ENCODE data around the gene SCAMP5.

SCAMP5 gene

DNA sequence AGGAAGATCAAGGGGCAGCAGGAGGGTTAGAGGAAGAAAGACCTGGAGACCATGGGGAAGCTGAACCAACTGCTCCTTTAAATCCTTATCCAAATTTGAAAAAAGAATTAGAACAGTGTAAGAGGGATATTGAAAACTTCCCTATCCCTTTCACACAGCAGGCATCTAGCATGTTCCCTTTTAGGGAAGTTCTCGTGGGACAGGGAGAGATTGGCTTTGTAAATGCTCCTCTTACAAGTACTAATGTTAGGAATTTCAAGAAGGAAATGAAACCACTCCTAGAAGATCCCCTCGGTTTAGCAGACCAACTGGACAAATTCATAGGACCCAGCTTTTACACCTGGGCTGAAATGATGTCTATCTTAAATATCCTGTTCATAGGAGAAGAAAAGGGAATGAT is 69.5 kb downstream of the SCAMP5 start:
- no peak for DNase-seq (ENCODE audit: low read depth)

DNA sequence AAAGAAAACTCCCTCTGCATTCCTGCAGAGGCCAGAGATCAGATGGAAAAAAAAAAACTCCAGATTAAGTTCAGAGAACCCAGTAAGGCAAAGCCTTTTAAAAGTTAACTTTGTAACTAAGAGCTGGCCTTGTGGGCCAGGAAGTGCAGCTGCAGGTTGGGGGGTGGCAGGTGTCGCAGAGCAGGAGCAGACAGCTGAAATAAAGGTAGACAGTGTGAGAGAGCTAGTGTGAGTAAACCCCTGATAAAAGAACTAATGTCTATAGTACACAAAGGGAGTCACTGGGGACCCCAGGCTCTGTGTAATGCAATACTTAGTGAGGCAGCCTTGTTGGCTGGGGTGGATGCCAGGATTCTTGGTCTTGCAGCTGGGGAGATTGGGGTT is 70.1 kb downstream of the SCAMP5 start:
- no peak overlapping the region for H3K4me3 ChIP-seq (ENCODE audit: low read depth, low read length)
- no peak for DNase-seq (ENCODE audit: low read depth)
- TF ChIP-seq, protein P1, sequence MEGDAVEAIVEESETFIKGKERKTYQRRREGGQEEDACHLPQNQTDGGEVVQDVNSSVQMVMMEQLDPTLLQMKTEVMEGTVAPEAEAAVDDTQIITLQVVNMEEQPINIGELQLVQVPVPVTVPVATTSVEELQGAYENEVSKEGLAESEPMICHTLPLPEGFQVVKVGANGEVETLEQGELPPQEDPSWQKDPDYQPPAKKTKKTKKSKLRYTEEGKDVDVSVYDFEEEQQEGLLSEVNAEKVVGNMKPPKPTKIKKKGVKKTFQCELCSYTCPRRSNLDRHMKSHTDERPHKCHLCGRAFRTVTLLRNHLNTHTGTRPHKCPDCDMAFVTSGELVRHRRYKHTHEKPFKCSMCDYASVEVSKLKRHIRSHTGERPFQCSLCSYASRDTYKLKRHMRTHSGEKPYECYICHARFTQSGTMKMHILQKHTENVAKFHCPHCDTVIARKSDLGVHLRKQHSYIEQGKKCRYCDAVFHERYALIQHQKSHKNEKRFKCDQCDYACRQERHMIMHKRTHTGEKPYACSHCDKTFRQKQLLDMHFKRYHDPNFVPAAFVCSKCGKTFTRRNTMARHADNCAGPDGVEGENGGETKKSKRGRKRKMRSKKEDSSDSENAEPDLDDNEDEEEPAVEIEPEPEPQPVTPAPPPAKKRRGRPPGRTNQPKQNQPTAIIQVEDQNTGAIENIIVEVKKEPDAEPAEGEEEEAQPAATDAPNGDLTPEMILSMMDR (IDR thresholded peaks at IDR 0.05; ENCODE audit: control insufficient read depth, extremely low read depth, insufficient read depth), result no peak

More for the DNA sequence above, 69.5 kb downstream of the SCAMP5 start:
- TF ChIP-seq, protein P1 (IDR thresholded peaks at IDR 0.05; ENCODE audit: control insufficient read depth, extremely low read depth, insufficient read depth), result no peak
- H3K4me3 ChIP-seq (ENCODE audit: low read depth, low read length), result no peak overlapping the region

GRCh38 chr15:75065851-75066509 is 70.6 kb downstream of the SCAMP5 start:
- H3K4me3 ChIP-seq (ENCODE audit: low read depth, low read length), result no peak overlapping the region
- TF ChIP-seq, protein P1 (IDR thresholded peaks at IDR 0.05; ENCODE audit: control insufficient read depth, extremely low read depth, insufficient read depth), result no peak
- DNase-seq (ENCODE audit: low read depth), result no peak

DNA sequence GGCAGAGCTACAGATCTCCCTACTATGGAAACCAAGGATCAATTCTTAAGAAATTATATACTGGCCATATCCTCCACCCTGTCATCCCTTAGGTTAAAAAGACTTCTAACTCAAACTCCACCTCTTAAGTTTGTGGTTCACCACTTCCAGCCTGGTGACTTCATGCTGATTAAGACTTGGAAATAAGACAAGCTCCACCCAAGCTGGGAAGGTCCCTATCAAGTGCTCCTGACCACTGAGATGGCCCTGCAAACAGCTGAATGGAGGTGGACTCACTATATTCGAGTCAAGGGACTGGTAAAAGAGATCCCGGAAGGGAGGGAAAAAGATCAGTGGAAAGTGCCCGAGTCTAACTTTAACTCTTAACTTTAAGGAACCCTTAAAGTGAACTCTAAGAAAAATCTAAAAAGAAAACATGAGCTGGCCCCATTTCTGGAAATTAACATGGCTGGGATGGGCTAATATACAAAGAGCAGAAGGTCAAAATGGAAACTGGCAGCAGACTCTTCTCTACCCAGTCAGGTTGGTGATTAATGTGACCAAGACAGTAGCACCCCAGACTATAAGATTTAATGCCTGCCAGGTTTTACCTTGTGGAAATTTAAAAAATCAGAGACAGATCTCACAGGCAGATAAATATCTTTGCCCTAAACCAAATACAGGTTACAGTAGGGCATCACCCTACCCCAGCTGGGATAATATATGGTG is 71.9 kb downstream of the SCAMP5 start:
- DNase-seq (ENCODE audit: low read depth), result no peak
- TF ChIP-seq, protein P1 (IDR thresholded peaks at IDR 0.05; ENCODE audit: control insufficient read depth, extremely low read depth, insufficient read depth), result no peak
- H3K4me3 ChIP-seq (ENCODE audit: low read depth, low read length), result no peak overlapping the region

- no peak overlapping the region for H3K4me3 ChIP-seq (ENCODE audit: low read depth, low read length)
- TF ChIP-seq, protein P1 (IDR thresholded peaks at IDR 0.05; ENCODE audit: control insufficient read depth, extremely low read depth, insufficient read depth), result no peak
- DNase-seq (ENCODE audit: low read depth), result no peak
These were observed 73.4 kb downstream of the SCAMP5 start for GRCh38 chr15:75068748-75069147.

DNA sequence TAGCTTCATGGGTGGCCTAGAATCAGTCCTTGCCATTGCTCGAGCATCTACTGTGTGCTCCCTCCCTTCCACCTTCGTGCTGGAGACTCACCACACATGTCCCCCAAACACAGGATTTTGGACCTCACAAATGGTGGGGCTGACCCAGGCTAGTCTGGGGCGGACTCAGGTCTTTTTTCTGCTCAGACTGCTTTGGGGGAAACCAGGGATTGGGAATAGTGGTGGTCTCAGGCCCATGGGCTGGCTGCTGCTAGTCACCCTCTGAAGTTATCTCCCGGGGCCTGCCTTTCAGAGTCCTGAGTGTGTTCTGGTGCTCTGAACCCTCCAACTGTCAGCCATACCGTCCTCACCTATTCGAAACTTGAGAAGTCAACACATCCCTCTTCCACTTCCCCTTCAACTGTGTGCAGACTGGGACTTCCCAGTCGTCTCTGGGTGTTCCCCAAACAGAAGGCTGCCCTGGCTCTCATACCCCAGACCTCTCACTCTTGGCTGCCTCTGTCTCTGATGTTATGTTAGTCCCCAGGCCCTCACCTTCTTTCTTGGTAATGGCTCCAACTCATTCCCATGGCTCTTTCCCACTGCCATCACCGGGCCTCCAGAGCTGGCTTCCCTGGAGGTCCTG is 74.0 kb downstream of the SCAMP5 start:
- H3K4me3 ChIP-seq (ENCODE audit: low read depth, low read length), result no peak overlapping the region
- TF ChIP-seq, protein P1 (IDR thresholded peaks at IDR 0.05; ENCODE audit: control insufficient read depth, extremely low read depth, insufficient read depth), result no peak
- no peak for DNase-seq (ENCODE audit: low read depth)
